Endometrial microvascular endothelial cells (primary cell): Measurements from ENCODE around the gene KIF1A. TPM values are rescaled to one million over a fixed set of nuclear protein-coding genes. Genes with fewer than 3 reads are reported as not detected.
"Not testable (repeated sequence)": the region's sequence is repeated elsewhere in the genome, so short reads cannot be mapped to it uniquely, and the experiment has no call there.

Experiments used
- in situ Hi-C: cut with HindIII; loops from 2 replicates; pipeline ENCODE4 v1.10.0; 2017; ENCODE audit warnings: low sequenced_read_pairs, low pct_unique_long_range_greater_than_20kb; ENCODE audit errors: inconsistent ontology term
- total RNA-seq: library from RNA; depleted of rRNA; stranded (reverse); fragments of >200 nt; gene quantifications from one replicate; pipeline ENCODE4 v1.2.3, GENCODE V29; 2015; ENCODE audit errors: inconsistent ontology term

KIF1A gene
- total RNA-seq, 1 donor from 2014 or later: not detected

- in situ Hi-C loops: not testable (repeated sequence)
Measured at GRCh38 chr2:240699835-240700234, 120.2 kb downstream of the KIF1A start.

- in situ Hi-C loops: not testable (repeated sequence)
Measured at GRCh38 chr2:240698852-240699561, 121.0 kb downstream of the KIF1A start.

GRCh38 chr2:240696469-240696868, 123.5 kb downstream of the KIF1A start:
- in situ Hi-C loops: not testable (repeated sequence)

- in situ Hi-C loops: not testable (repeated sequence)
Measured at GRCh38 chr2:240695593-240695992, 124.4 kb downstream of the KIF1A start.

- in situ Hi-C loops: not testable (repeated sequence)
Measured at GRCh38 chr2:240694304-240694703, 125.7 kb downstream of the KIF1A start.

- in situ Hi-C loops: not testable (repeated sequence)
Measured at GRCh38 chr2:240692583-240693561, 127.1 kb downstream of the KIF1A start.

GRCh38 chr2:240691631-240692420, 128.2 kb downstream of the KIF1A start, which contains the start of gene AQP12A:
Gene AQP12A, plus strand, starts transcription at chr2:240691866. Its CDS starts 48 bp downstream, at chr2:240691914.
- in situ Hi-C loops: not testable (repeated sequence)

- in situ Hi-C loops: not testable (repeated sequence)
Measured at GRCh38 chr2:240691075-240691427, 129.0 kb downstream of the KIF1A start.

- in situ Hi-C loops: not testable (repeated sequence)
Measured at GRCh38 chr2:240690421-240691074, 129.5 kb downstream of the KIF1A start.

- in situ Hi-C loops: no loop called here
Measured at GRCh38 chr2:240689975-240690374, 130.0 kb downstream of the KIF1A start.

GRCh38 chr2:240688553-240688919, 131.5 kb downstream of the KIF1A start:
- in situ Hi-C loops: no loop called here

GRCh38 chr2:240687741-240688552, 132.1 kb downstream of the KIF1A start:
- in situ Hi-C loops: no loop called here

GRCh38 chr2:240687045-240687740, 132.8 kb downstream of the KIF1A start:
- in situ Hi-C loops: no loop called here

GRCh38 chr2:240686460-240686859, 133.6 kb downstream of the KIF1A start:
- in situ Hi-C loops: no loop called here

- in situ Hi-C loops: no loop called here
Measured at GRCh38 chr2:240685771-240686371, 134.1 kb downstream of the KIF1A start.

GRCh38 chr2:240683980-240684728, 135.9 kb downstream of the KIF1A start:
- in situ Hi-C loops: not testable (repeated sequence)
